Measurements from ENCODE around the gene COMMD1.

Gene COMMD1

GRCh38 chr2:62184512-62185230 is 279.2 kb downstream of the COMMD1 start:
- TF ChIP-seq CTCF (IDR thresholded peaks at IDR 0.05; ENCODE audit: low read depth, low read length, missing control alignments), result no peak
- no peak overlapping the region for H3K4me3 ChIP-seq (ENCODE audit: low read depth, low read length)
- DNase-seq (ENCODE audit: low read depth), result no peak

Data from GM12864 (cell line).